ENCODE results near the gene RAB15.
A peak's percentile ranks its signal among the peaks of the same experiment; 100 is the strongest.

RAB15 gene

GRCh38 chr14:64937821-64938193, 34.3 kb downstream of the RAB15 start:
- no peaks in the 10 kb centered on the region; the same call in none of the 2 replicates for H3K36me3 ChIP-seq
- no peak for DNase-seq
- no peaks in the 10 kb centered on the region for H3K27me3 ChIP-seq (ENCODE audit: insufficient read depth, low read depth, severe bottlenecking)
- H3K9me3 ChIP-seq (ENCODE audit: severe bottlenecking), result no peaks in the 10 kb centered on the region
- H3K27ac ChIP-seq, result no peak overlapping the region
- H3K4me3 ChIP-seq (ENCODE audit: low read depth, low read length), result no peak overlapping the region
- 0 out of 2 replicates have a peak, but pooled peaks have one; percentile 29 for TF ChIP-seq CTCF (IDR thresholded peaks at IDR 0.05; ENCODE audit: low read depth, low read length)

- no peaks in the 10 kb centered on the region for H3K27me3 ChIP-seq (ENCODE audit: insufficient read depth, low read depth, severe bottlenecking)
- peaks cover 2% of the 10 kb centered on the region for H3K36me3 ChIP-seq
- TF ChIP-seq CTCF (IDR thresholded peaks at IDR 0.05; ENCODE audit: low read depth, low read length), result no peak
- no peak overlapping the region for H3K4me3 ChIP-seq (ENCODE audit: low read depth, low read length)
- no peak overlapping the region for H3K27ac ChIP-seq
- DNase-seq, result no peak
- no peaks in the 10 kb centered on the region for H3K9me3 ChIP-seq (ENCODE audit: severe bottlenecking)
Observed at GRCh38 chr14:64937171-64937820, 34.8 kb downstream of the RAB15 start.

GRCh38 chr14:64935508-64935907, 36.6 kb downstream of the RAB15 start:
- H3K36me3 ChIP-seq, result peaks cover 14% of the 10 kb centered on the region
- no peak for TF ChIP-seq CTCF (IDR thresholded peaks at IDR 0.05; ENCODE audit: low read depth, low read length)

GRCh38 chr14:64934338-64934929, 37.7 kb downstream of the RAB15 start:
- H3K27me3 ChIP-seq (ENCODE audit: insufficient read depth, low read depth, severe bottlenecking), result no peaks in the 10 kb centered on the region
- H3K36me3 ChIP-seq, result peaks cover 15% of the 10 kb centered on the region
- no peak overlapping the region for H3K27ac ChIP-seq
- DNase-seq, result no peak
- H3K4me3 ChIP-seq (ENCODE audit: low read depth, low read length), result no peak overlapping the region
- no peak for TF ChIP-seq CTCF (IDR thresholded peaks at IDR 0.05; ENCODE audit: low read depth, low read length)
- no peaks in the 10 kb centered on the region for H3K9me3 ChIP-seq (ENCODE audit: severe bottlenecking)

More at GRCh38 chr14:64935508-64935907, 36.6 kb downstream of the RAB15 start:
- Histone ChIP-seq H3K27me3 (ENCODE audit: insufficient read depth, low read depth, severe bottlenecking) (no peaks in the 10 kb centered on the region), H3K9me3 (ENCODE audit: severe bottlenecking) (no peaks in the 10 kb centered on the region), H3K4me3 (ENCODE audit: low read depth, low read length) (no peak overlapping the region), H3K27ac (no peak overlapping the region)
- DNase-seq, result no peak

- TF ChIP-seq CTCF (IDR thresholded peaks at IDR 0.05; ENCODE audit: low read depth, low read length), result no peak
Observed at GRCh38 chr14:64932231-64932630, 39.9 kb downstream of the RAB15 start.

More at GRCh38 chr14:64932231-64932630, 39.9 kb downstream of the RAB15 start:
- no peak overlapping the region for H3K4me3 ChIP-seq (ENCODE audit: low read depth, low read length)
- H3K27ac ChIP-seq, result no peak overlapping the region
- no peaks in the 10 kb centered on the region for H3K9me3 ChIP-seq (ENCODE audit: severe bottlenecking)
- H3K36me3 ChIP-seq, result peaks cover 23% of the 10 kb centered on the region
- no peak for DNase-seq
- no peaks in the 10 kb centered on the region for H3K27me3 ChIP-seq (ENCODE audit: insufficient read depth, low read depth, severe bottlenecking)

All from WERI-Rb-1 (cell line).